ENCODE measurements around the gene PTPRN2.

Gene PTPRN2

DNA sequence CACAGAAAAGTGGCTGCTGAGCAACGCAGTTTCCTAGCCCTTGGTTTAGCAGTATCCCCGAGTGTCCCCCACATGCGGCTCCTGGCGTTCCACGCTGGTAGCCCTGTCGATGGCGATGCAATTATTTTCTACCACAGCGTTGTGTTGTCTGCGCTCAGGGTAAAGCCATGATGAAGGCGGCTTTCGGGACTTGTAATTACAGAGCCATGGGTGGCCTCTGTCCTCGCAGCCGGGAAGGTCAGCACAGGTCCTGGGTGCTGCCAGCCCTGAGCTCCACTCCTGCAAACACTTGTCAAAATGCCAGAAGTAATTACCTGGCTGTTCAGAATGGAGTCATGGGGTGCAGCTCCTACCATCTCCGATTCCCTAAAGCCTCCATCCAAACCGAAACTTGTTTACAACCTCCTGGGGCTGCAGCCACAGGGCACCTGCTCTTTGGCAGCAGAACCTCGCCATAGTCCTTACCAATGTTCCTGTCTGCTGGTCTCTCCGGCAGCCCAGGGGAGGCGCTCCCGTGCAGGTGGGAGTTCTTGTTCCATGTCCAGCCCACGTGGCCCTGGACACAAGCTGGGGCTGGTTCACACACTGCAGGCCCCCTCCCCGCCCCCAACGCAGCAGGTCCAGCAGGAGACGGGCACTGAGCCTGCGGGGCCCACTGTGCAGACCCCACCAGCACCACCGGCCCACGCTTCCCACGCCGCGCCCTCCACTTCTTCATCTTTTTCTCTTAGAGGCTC is 512.6 kb downstream of the PTPRN2 start:
- DNase-seq = no peak

DNA sequence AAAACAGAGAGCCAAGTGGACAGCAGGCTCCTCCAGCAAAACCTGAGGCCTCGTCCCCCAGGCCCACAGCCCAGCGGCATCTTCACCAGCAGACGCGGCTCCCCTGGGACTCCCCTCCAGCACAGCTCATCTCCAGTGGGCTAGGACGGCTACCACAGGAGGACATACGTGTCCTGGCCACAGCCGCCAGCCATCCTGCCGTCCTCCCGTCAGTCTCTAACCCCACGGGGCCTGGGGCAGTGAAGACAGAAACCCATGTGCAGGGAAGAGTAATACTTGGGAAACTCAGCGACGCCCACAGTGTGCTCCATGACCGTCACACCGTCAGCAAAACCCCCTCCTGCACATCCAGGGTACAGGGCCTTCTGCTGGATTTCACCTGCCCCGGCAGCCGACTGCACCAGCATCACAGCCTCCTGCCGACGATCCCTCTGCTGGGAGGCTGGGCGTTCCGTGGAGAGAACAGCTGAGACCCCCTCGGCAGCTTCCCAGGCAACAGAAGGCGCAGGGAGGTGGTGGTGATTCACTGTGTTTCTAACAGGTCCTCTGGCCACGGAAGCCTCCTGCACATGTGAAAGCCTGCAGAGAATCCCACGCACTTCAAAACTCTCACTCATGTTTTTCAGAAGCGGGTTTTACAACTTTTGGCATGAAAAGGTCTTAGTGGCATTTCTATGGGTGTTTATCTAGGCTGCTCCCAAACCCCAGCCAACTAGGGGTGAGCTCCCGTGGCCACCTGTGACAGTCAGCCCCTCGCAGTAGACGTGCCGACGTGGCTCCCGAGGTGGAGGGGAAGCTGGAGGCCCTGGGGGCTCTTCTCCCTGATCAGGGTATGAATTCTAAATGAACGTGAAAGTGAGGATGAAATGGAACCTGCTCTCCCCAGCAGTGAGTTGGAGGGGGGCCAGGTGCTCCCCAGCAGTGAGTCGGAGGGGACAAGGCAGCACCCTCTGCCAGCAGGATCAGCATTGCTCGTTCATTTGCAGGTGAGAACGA is 513.5 kb downstream of the PTPRN2 start:
- DNase-seq = no peak

DNA sequence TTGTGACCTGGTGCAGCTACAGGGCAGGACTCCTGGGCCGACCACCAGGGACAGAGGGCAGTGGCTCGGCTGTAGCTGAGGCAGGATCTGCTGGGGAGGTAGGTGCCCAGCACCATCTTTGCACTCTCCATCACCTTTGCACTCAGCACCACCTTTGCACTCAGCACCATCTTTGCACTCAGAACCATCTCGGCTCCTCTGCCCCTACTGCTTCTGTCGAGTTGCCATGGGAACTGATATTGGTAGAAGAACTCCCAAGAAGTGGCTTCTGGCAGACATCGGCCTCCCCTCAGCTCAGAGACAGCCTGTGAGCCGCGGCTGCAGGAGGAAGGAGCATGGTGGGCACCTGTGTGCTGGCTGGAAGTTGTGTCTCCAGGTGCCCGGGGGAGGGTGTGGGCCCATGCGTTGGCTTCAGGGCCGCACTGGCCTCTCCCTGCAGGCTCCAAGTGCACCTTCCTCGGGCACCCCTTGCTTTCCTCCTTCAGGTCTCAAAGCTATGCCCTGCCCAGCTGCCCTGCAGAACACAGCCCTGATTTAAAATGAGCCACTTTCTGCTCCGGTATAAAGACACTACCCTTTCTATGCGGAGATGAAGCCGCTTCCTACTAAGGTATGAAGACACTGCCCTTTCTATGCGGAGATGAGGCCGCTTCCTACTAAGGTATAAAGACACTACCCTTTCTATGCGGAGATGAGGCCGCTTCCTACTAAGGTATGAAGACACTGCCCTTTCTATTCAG is 514.5 kb downstream of the PTPRN2 start:
- DNase-seq = no peak

DNA sequence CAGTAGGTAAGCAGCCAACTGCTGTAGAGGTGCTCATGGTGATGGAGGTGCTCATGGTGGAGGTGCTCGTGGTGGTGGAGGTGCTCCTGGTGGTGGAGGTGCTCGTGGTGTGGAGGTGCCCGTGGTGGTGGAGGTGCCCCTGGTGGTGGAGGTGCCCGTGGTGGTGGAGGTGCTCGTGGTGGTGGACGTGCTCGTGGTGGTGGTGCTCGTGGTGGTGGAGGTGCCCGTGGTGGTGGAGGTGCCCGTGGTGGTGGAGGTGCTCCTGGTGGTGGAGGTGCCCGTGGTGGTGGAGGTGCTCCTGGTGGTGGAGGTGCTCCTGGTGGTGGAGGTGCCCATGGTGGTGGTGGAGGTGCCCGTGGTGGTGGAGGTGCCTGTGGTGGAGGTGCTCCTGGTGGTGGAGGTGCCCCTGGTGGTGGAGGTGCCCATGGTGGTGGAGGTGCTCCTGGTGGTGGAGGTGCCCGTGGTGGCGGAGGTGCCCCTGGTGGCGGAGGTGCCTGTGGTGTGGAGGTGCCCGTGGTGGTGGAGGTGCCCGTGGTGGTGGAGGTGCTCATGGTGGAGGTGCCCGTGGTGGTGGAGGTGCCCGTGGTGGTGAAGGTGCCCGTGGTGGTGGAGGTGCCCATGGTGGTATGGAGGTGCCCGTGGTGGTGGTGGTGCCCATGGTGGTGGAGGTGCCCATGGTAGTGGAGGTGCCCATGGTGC is 517.3 kb downstream of the PTPRN2 start:
- no peak for DNase-seq

DNA sequence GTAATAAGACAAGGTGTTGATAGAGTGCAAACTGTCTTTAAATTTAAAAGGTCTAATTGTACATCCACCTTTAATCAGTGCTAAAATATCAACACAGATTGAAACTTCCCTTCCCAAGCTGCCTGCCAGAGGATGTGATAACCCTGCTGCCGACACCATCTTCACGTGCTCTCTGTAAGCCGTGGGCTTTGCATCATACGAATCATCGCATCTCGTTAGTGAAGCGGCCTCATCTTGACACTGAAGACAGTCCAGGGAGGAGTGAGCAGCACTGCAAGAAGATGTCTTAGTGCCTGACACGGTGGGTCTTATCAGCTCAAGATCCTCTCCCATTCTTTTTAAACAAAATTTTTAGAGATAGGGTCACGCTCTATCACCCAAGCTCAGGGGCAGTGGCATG is 518.8 kb downstream of the PTPRN2 start:
- no peak for DNase-seq

DNA sequence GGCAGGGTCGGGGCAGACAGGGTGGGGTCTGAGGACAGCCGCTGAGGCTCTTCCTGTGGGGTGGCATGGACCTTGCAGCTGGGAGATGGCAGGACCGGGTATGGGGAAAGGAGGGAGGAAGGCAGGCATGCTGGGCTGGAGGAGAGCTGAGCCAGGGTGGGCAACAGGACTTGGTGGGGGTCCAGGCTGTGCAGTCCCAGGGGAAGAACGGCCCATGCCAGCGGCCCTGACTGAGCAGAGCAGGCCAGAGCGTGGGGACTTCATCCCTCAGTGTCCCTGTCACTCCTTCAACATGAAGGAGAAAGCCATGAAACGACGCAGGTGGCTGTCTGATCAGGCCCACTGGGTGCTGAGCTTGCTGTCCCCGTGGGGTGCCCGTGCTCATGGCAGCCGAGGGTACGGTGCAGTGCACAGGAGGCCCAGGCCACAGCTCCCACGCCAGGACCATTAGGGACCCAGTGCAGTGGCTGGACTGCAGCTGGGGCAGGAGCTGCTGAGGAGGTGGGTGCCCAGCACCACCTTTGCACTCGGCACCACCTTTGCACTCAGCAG is 519.6 kb downstream of the PTPRN2 start:
- no peak for DNase-seq

DNA sequence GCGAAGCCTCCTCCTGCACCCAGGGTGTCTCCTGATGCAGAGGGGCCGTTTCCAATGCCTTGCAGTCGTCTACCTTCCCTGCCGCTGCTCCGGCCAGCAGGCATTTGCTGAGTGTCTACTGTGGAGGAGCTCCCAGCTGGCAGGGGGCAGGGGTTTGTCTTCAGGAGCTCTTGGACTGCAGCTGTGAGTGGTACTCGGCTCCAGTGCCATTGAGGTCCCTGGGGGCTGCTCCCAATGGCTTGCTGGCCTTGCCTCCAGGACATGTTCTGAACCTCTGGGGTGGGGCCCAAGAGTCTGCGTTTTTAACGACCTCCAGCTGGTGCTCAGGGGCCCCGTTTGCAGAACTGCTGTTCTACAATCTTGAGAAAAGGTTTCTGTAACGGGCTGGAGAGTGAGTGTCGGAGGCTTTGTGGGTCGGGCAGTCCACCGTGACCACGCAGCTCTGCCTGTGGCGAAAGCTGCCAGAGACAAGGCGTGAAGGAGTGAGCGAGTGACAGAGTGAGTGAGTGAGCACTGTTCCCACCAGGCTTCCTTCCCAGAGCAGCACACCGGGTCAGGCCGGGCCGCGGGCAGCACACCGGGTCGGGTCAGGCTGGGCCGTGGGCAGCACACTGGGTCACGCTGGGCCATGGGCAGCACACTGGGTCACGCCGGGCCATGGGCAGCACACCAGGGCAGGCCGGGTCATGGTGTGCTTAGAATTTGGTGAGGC is 520.2 kb downstream of the PTPRN2 start:
- no peak for DNase-seq

DNA sequence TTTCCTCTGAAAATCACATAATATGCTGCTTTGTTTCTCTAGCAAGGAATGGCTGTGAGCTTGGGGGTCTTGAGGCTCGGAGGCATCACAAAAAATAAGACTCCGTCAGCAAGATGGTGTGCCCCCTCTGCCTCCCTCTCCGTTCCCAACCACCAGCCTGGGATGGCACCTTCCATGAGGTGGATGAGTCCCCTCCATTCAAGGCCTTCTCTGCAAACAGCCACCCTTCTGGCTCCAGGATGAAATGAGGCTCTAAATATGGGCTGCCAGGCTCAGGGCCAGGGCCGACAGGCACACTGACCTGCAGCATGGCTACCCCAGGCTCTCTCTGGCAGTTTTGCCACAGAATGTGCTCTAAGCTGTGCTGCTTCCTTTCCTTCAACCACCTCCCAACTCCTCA is 521.5 kb downstream of the PTPRN2 start:
- no peak for DNase-seq

DNA sequence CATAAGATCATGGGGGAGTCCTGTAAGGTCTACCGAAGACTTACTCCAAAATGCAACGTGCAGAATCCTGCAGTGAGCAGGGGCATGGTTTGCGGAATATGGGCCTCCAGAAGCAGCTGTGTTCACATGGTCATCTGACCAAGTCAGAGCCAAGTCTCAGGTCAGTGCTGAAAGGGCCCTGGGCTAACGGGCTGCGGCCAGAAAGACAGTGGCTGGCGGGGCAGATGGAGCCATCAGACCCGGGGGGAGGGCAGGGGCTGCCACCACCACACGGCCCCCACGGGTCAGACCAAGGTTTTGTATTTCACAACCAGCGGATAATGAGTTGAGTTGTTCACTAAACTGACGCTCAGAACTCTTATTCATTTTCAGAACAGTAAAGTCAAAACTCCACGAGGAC is 522.3 kb downstream of the PTPRN2 start:
- DNase-seq = no peak

DNA sequence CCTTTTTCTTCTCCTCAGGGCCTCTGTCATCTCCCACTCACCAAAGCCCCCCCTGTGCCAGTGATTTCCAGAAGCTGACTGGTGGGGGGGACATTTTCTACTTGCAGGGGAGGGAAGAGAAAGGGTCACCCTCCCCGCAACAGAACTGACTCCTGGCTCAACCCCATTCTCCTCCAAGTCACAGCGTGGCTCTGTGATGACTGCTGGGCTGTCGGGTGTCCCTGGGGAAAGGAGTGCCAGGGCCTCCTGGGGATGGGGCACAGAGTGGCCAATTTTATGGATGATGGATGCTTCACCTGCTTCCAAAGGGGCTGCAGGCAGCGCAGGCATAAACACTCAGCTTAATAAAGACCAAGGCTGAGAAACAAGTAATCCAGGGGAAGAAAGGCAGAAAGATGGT is 523.0 kb downstream of the PTPRN2 start:
- no peak for DNase-seq

DNA sequence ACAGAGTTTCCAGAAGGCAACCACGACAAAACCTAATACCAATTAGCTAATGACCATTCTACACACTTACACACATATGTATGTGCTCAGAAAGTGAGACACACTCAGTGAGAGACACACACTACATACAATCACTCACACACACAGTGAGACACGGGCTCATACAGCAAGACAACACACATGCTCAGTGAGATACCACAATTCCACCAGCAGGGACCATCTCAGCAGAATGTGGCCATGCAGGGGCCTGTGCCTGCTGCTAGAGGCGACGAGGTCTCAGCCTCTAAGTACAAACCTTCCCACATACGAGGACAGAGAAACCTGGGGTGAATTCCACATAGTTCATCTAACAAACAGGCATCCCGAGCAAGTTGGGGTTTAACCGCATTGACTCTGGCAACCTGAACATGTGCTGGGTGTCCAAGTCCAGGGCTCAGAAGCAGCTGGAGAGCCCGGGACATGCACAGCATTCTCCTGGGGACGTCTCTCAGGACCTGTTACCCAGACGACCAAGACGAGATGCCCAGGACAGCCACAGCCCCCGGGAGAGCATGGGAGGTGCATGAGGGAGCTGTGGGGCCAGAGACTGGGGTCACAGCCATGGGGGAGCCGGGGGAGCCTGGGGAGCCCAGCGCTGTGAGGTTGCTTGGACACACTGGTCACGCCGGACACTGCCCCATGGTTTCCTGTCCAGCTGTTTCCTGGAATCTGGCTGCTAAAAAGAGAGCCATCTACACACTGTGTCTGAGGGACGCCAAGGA is 523.6 kb downstream of the PTPRN2 start:
- DNase-seq = no peak

DNA sequence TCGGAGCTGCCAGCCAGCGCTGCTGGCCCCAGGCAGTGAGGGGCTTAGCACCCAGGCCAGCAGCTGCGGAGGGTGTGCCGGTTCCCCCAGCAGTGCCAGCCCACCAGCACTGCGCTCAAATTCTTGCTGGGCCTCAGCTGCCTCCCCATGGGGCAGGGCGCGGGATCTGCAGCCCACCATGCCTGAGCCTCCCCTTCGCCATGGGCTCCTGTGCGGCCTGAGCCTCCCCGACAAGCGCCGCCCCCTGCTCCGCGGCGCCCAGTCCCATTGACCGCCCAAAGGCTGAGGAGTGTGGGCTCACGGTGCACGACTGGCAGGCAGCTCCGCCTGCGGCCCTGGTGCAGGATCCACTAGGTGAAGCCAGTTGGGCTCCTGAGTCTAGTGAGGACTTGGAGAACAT is 525.0 kb downstream of the PTPRN2 start:
- no peak for DNase-seq

DNA sequence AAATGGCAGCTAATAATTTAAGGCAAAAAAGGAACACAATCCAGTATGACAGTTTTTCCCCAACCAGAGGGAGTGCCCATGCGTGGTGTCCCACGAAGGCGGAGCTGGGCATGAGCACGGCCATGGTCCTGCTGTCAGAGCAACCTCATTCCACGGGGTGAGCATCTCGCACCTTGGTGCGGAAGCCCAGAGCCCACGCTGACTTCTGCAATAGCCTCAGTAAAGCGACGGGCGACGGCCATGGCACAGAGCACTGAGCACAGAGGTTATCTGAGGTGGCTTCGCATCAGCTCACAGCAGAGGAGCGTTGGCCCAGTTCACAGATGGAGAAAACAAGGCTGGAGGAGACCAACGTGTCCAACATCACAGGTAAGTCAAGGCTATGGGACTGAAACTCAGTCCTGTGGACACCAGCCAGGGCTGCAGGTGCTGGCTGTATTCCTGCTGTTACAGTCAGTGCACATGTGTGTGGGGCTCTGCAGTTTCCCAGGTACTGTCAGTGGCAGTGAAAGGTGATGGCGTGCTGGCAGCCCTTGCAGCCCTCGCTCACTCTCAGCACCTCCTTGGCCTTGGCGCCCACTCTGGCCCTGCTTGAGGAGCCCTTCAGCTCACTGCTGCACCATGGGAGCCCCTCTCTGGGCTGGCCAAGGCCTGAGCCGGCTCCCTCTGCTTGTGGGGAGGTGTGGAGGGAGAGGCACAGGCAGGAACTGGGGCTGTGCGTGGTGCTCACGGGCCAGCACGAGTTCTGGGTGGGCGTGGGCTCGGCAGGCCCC is 525.6 kb downstream of the PTPRN2 start:
- DNase-seq = no peak

DNA sequence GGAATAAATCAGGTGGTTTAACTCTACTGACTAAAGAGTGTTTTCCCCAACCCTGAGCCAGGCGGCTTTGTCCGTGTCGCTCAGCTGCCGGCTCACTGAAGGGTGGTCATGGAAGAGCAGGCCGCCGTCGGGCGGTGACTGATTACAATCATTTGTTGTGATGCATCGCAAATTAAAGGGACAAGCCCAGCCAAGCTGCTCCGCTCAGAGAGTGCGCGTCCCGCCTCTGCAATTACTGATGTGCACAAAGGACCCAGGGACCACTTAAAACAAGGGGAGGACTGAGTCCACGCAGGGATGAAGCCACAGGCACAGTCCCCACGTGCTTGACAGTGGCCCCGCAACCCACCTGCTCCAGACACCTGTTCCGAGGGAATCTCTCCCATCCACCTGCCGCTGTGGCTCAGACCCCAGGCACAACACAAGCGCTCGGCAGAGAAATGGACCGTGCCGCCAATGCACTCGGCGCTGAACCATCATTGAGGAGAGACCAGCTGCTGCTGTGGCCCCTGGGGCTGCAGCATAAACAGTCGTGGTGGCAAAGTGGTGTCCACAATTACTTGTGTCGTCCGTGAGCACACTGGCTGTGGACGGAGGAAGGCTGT is 526.5 kb downstream of the PTPRN2 start:
- DNase-seq = no peak

DNA sequence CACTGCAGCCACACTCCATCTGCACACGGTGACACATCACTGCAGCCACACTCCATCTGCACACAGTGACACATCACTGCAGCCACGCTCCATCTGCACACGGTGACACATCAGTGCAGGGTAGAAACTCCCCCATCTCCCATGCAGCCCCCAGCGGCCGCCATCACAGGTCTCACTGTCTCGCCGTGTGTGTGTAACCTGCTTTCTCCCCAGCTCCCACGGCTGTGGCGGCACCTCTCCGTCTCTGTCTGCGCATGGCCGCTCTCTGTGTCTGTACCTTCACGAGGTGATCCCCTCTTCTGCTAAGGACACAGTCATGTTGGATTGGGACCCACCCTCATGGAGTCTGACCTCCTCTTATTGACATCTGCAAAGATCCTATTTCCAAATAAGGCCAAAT is 527.4 kb downstream of the PTPRN2 start:
- no peak for DNase-seq

DNA sequence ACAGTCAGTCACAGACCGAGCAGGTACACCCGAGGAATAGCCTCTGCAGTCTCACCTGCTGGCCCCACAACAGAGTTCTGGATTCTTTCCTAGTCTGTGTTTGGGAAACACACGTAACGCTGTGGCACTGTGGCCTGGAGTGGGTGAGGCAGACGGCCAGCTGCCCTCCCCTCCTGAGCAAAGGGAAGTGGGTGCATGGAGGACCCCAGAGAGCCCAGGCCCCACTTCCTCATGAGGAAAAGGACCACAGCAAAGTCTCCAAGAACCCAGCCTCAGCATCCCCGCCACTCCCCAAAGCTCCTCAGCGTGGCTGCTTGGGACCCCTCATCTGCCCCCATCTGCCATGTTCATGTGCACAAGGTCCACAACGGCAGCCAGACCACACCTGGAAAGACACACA is 530.2 kb downstream of the PTPRN2 start:
- DNase-seq = no peak

DNA sequence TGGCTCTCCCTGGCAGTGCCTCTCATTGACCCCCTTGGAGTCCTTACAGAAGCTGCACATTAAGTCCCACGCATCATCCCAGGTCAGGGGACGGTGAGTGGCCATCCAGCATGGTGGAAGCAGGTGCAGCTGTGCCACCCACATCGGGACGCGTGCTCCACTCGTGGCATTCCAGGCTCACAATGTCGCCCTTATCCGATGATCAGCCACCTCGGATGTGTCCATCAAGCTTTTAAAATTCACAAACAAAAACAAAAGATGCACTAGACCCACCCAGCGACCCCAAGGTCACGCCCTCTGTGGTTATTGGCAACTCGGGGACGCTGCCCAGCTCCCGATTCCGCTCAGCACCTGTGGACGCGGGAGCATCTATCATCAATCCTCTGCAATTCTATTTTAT is 530.9 kb downstream of the PTPRN2 start:
- DNase-seq = no peak

DNA sequence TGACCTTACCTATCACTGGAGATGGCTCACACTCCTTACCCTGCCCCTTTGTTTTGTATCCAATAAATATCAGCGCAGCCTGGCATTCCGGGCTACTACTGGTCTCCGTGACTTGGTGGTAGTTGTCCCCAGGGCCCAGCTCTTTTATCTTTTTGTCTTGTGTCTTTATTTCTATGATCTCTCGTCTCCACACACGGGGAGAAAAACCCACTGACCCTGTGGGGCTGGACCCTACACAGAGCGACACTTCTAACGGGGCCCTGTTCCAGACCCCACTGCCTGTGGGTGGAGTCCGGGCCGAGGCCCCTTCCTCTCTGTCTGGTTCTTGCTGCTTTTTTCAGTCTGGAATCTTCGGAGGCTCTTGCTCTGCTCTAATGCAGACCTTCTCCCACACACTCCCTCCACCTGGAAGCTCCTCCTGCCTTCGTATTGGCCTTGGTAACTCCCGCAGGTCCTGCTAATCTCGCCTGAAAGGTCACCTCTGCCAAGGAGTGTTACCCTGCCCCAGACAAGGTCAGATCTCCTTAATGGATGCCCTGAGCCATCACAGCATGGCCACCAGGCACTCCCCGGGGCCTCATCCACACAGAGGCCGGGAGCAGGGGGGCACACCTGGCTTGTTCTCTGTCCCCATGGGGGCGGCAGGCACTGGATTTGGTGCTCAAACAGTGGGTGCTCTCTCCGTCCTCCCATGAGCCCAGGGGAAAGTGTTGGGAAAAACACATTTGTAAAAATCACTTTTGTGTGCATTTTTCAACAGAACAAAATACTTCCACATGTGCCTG is 531.7 kb downstream of the PTPRN2 start:
- no peak for DNase-seq

DNA sequence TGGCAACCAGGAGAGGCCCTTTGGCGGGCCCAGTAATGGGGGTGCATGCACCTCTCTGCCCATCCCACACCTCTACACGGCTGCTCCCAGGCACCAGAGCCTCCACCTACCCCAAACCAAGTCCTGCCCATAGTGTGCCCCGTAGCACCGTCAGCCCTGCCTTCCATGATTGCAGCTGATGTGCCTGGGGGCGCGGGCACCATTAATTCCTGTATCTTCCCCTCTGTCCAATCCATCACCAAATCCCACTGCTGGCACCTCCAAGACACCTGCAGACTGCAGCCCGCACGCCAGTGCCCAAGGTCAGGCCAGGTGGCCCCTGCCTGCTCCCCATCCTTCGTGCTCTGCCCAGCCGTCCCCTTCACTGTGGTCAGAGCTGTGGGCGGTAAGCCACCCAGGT is 533.0 kb downstream of the PTPRN2 start:
- no peak for DNase-seq
